Ishikawa (cell line): ENCODE measurements around the gene TBL1X.

Experiments used
- CREB1 ChIP-seq: IDR thresholded peaks from 2 replicates; pipeline ENCODE4 v1.6.1; 2012; ENCODE audit warnings: low read depth
- MAX ChIP-seq: IDR thresholded peaks from 2 replicates; pipeline ENCODE4 v1.6.1; 2012
- TAF1 ChIP-seq: IDR thresholded peaks from 2 replicates; pipeline ENCODE4 v1.6.1; 2012; ENCODE audit warnings: low read depth, mild to moderate bottlenecking
- USF1 ChIP-seq: IDR thresholded peaks from 2 replicates; pipeline ENCODE4 v1.6.1; 2012
- YY1 ChIP-seq: IDR thresholded peaks from 2 replicates; pipeline ENCODE4 v1.6.1; 2012; ENCODE audit warnings: low read depth

- no peak for TF ChIP-seq TAF1
- no peak for TF ChIP-seq USF1
- TF ChIP-seq MAX = no peak
- no peak for TF ChIP-seq CREB1
- TF ChIP-seq YY1 = no peak
Observed at GRCh38 chrX:9609499-9609898, 144.6 kb downstream of the TBL1X start.
